Loucy (cell line): ENCODE measurements around the gene EDARADD.

ENCODE experiments used
- CTCF ChIP-seq: fragments of 200-600 bp; sonication (generic); conservative IDR thresholded peaks from 2 replicates; pipeline ENCODE4 v1.5.1; 2014; ENCODE audit warnings: mild to moderate bottlenecking, antibody characterized with exemption, low read length
- EZH2phosphoT487 ChIP-seq: fragments of 200-600 bp; IDR thresholded peaks from 2 replicates; pipeline ENCODE4 v1.6.1; 2018; ENCODE audit warnings: antibody characterized with exemption, mild to moderate bottlenecking, moderate library complexity, borderline replicate concordance

- TF ChIP-seq EZH2phosphoT487 = no peak
- TF ChIP-seq CTCF = no peak
Measured at GRCh38 chr1:236354330-236355147, 39.5 kb upstream of the EDARADD start.
